ENCODE measurements around the gene PCK2. TPM values are rescaled to one million over a fixed set of nuclear protein-coding genes. Genes with fewer than 3 reads are reported as not detected.

PCK2 gene
- total and polyA plus RNA-seq, 2 of the 13 experiments (the other 11 are each of a cell fraction or from before 2014, with no cell fraction given) = 129 to 272 TPM

DNA sequence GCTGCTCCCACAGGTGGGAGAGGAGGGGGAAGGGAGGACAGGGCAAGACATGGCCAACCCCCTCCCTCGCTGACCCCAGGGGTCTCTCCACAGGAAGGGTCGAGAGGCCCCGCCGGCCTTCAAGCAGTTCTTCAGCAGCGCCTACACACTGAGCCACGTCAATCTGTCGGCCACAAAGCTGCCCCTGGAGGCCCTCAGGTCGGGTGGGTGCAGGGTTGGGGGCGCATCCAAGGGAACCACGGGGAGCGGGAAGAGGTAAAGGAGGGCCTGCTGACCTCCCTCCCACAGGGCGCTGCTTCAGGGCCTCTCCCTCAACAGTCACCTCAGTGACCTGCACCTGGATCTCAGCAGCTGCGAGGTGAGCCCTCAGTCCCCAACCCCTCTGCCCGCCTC is 36.2 kb upstream of the PCK2 start:
- WGBS (ENCODE audit: low lambda C conversion rate) = 22% methylated on average over 14 of the region's 14 CpGs
- ChIA-PET CTCF (ENCODE audit: low intra/inter-chr PET ratio, low total read pairs) (interaction anchor here (1.2 to 5.4 kb wide), 8 partner anchors 23 to 240 kb away, joined by 3 to 109 read pairs (median 12); partner anchors contain the start of genes IRF9 and PCK2), POLR2A (interaction anchor here (0.8 to 9.6 kb wide), 25 partner anchors 9 to 250 kb away, joined by 3 to 226 read pairs (median 8); partner anchors contain the start of genes CHMP4A, CIDEB, DCAF11 and DHRS1)
- Histone ChIP-seq H3K27me3 (ENCODE audit: control insufficient read depth in 1 of 2, insufficient read depth in 2 of 2, low read length in 2 of 2) (peaks cover 20 to 53% of the 10 kb centered on the region in 2 experiments; a peak in 4 of 5 replicates), H3K9me3 (ENCODE audit: low read length) (no peaks in the 10 kb centered on the region), H3K4me3 (replicated peaks in 1 of 3; ENCODE audit: insufficient read depth in 1 of 3, low read depth in 2 of 3, low read length in 3 of 3) (no peak overlapping the region), H4K20me1 (ENCODE audit: insufficient read depth, low read length) (no peaks in the 10 kb centered on the region), H3K36me3 (replicated peaks in 1 of 2; ENCODE audit: control insufficient read depth in 1 of 2, insufficient read depth in 2 of 2, low read length in 2 of 2) (no peaks in the 10 kb centered on the region), H3K27ac (ENCODE audit: extremely low read length, insufficient read depth, low read length) (no peak overlapping the region), H3K9ac (ENCODE audit: insufficient read depth, low read depth, low read length) (no peak overlapping the region), H2AFZ (ENCODE audit: low read length) (no peak overlapping the region), H3K4me1 (ENCODE audit: insufficient read depth, low read length) (peaks cover 46% of the 10 kb centered on the region), H3K4me2 (ENCODE audit: low read depth, low read length) (peak overlapping the region; percentile 13; the same call in 1 of the 2 replicates), H3K79me2 (ENCODE audit: insufficient read depth, low read length) (no peaks in the 10 kb centered on the region)
- DNase-seq (ENCODE audit: low spot score) (no peak), FAIRE-seq (no peak), ATAC-seq (peak; percentile 12)
- in situ Hi-C loops (cut with HindIII; ENCODE audit: extremely low pct_ligation_motif_present, low pct_unique_long_range_greater_than_20kb) = loop anchor here (5.0 kb wide), 2 partner anchors 34 to 104 kb away; partner anchors contain the start of genes IRF9 and PCK2
- intact Hi-C loops (cut with micrococcal nuclease; ENCODE audit: unreplicated experiment) = loop anchor here (1.0 to 2.0 kb wide), 5 partner anchors 32 to 239 kb away; partner anchors contain the start of gene IRF9
- BruUV-seq (replicated peaks) = no TSS peak
- TF ChIP-seq, protein P1, sequence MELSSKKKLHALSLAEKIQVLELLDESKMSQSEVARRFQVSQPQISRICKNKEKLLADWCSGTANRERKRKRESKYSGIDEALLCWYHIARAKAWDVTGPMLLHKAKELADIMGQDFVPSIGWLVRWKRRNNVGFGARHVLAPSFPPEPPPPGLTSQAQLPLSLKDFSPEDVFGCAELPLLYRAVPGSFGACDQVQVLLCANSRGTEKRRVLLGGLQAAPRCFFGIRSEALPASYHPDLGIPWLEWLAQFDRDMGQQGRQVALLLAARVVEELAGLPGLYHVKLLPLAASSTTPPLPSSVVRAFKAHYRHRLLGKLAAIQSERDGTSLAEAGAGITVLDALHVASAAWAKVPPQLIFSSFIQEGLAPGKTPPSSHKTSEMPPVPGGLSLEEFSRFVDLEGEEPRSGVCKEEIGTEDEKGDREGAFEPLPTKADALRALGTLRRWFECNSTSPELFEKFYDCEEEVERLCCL (CRISPR knock-in tag; IDR thresholded peaks at IDR 0.05; ENCODE audit: borderline replicate concordance) = 0 out of 2 replicates have a peak, but pooled peaks have one; percentile 3
- peak; percentile 44; the same call in 1 of the 2 replicates for TF ChIP-seq ZNF446 (CRISPR knock-in tag; IDR thresholded peaks at IDR 0.05)
- peak; percentile 37; the same call in 1 of the 2 replicates for TF ChIP-seq ZNF550 (CRISPR knock-in tag; IDR thresholded peaks at IDR 0.05; ENCODE audit: borderline replicate concordance)
- TF ChIP-seq, protein P2, sequence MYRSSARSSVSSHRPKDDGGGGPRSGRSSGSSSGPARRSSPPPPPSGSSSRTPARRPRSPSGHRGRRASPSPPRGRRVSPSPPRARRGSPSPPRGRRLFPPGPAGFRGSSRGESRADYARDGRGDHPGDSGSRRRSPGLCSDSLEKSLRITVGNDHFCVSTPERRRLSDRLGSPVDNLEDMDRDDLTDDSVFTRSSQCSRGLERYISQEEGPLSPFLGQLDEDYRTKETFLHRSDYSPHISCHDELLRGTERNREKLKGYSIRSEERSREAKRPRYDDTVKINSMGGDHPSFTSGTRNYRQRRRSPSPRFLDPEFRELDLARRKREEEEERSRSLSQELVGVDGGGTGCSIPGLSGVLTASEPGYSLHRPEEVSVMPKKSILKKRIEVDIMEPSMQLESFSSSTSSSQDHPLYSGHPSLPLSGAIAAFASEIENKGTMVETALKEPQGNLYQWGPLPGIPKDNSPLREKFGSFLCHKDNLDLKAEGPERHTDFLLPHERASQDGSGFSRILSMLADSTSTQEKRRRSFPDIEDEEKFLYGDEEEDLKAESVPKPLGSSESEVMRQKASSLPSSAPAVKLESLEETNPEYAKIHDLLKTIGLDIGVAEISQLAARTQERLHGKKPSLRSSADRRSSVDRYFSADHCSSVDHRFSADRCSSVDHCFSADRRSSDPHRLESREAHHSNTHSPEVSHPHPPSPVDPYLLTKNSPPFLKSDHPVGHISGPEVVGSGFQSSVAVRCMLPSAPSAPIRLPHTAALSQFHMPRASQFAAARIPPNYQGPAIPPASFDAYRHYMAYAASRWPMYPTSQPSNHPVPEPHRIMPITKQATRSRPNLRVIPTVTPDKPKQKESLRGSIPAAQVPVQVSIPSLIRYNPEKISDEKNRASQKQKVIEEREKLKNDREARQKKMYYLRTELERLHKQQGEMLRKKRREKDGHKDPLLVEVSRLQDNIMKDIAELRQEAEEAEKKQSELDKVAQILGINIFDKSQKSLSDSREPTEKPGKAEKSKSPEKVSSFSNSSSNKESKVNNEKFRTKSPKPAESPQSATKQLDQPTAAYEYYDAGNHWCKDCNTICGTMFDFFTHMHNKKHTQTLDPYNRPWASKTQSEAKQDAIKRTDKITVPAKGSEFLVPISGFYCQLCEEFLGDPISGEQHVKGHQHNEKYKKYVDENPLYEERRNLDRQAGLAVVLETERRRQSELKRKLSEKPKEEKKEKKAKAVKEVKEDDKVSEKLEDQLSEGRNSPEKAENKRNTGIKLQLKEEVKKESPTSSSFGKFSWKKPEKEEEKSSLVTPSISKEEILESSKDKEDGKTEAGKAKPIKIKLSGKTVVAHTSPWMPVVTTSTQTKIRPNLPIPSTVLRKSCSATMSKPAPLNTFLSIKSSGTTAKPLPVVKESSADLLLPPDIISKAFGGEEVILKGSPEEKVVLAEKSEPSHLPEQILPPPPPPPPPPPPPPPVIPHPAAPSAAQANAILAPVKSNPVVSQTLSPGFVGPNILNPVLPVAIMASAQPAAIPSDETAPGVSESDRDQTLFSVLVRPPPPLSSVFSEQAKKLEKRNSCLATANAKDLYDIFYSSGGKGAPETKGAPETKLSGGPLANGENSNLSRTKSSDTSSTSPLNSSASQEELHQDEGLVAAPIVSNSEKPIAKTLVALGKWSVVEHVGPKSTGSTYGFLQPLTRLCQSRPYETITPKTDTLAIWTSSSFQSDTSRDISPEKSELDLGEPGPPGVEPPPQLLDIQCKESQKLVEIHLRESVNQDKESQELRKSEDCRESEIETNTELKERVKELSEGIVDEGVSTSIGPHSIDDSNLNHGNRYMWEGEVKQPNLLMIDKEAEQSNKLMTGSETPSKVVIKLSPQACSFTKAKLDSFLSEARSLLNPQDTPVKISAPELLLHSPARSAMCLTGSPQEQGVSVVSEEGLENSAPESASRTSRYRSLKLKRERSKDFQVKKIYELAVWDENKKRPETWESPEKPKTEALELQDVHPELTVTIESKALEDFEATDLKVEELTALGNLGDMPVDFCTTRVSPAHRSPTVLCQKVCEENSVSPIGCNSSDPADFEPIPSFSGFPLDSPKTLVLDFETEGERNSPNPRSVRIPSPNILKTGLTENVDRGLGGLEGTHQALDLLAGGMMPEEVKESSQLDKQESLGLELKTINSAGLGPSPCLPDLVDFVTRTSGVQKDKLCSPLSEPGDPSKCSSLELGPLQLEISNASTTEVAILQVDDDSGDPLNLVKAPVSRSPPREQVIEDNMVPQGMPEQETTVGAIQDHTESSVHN (CRISPR knock-in tag; IDR thresholded peaks at IDR 0.05) = peak; percentile 34; the same call in 1 of the 2 replicates
- TF ChIP-seq CENPT (CRISPR knock-in tag; IDR thresholded peaks at IDR 0.05; ENCODE audit: low read depth) = no peak
- TF ChIP-seq, protein P3, sequence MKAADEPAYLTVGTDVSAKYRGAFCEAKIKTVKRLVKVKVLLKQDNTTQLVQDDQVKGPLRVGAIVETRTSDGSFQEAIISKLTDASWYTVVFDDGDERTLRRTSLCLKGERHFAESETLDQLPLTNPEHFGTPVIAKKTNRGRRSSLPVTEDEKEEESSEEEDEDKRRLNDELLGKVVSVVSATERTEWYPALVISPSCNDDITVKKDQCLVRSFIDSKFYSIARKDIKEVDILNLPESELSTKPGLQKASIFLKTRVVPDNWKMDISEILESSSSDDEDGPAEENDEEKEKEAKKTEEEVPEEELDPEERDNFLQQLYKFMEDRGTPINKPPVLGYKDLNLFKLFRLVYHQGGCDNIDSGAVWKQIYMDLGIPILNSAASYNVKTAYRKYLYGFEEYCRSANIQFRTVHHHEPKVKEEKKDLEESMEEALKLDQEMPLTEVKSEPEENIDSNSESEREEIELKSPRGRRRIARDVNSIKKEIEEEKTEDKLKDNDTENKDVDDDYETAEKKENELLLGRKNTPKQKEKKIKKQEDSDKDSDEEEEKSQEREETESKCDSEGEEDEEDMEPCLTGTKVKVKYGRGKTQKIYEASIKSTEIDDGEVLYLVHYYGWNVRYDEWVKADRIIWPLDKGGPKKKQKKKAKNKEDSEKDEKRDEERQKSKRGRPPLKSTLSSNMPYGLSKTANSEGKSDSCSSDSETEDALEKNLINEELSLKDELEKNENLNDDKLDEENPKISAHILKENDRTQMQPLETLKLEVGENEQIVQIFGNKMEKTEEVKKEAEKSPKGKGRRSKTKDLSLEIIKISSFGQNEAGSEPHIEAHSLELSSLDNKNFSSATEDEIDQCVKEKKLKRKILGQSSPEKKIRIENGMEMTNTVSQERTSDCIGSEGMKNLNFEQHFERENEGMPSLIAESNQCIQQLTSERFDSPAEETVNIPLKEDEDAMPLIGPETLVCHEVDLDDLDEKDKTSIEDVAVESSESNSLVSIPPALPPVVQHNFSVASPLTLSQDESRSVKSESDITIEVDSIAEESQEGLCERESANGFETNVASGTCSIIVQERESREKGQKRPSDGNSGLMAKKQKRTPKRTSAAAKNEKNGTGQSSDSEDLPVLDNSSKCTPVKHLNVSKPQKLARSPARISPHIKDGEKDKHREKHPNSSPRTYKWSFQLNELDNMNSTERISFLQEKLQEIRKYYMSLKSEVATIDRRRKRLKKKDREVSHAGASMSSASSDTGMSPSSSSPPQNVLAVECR (CRISPR knock-in tag; IDR thresholded peaks at IDR 0.05; ENCODE audit: borderline replicate concordance) = 0 out of 2 replicates have a peak, but pooled peaks have one; percentile 6
- 0 out of 2 replicates have a peak, but pooled peaks have one; percentile 55 for TF ChIP-seq ZNF761 (CRISPR knock-in tag; conservative IDR thresholded peaks at IDR 0.05)
- TF ChIP-seq CCAR2 (optimal IDR thresholded peaks at IDR 0.05; ENCODE audit: low read depth, low read length) = no peak
- no peak for TF ChIP-seq FOXO1 (CRISPR knock-in tag; IDR thresholded peaks at IDR 0.05)
